ENCODE data around the gene PLD3.
A peak's percentile ranks its signal among the peaks of the same experiment; 100 is the strongest.

Gene PLD3

DNA sequence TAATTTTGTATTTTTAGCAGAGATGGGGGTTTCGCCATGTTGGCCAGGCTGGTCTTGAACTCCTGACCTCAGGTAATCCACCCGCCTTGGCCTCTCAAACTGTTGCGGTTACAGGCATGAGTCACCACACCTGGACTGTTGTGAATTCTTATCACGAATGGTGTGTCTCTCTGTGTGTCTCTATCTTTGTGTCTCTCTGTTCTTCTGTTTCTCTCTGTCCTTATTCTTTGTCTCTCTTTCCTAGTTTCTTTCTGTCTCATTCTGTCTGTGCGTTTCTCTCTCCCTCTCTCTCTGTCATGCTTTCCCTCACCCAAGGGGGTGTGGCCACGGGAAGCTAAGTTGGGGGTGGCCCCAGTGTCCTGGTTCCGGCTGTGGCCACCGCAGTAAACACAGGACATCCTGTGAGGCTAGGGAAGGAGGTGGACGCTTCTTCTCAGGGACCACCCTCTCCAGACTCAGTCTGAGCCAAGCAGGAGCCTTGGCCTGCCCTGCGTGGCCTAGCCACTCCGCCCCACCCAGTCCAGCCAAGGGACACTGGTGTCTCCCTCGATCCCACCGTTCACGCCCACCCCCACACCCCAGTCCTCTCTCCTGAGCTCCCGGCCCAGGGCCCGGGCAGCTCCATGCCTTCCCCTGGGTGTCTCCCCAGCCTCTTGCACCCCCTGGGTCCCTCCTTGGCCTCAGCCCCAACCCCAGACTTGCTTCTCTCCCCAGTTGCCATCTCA lies 68.6 kb downstream of the PLD3 start:
- DNase-seq = no peak

DNA sequence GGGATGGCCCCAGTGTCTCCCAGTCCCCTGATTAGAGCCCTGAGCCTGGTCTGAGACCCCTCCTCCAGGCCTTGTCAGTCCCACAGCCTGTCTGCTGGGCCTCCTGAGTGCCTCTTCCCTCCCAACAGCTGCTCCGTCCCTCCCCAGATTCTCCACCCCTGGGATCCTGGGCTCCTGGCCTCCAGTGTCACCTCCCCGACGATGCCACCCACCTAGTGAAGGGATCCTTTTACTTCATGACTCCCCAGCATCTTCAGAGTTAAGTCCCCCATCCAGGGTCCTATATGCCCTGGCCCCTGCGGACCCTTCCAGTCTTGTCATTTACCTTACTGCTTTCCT lies 69.1 kb downstream of the PLD3 start:
- DNase-seq = no peak

DNA sequence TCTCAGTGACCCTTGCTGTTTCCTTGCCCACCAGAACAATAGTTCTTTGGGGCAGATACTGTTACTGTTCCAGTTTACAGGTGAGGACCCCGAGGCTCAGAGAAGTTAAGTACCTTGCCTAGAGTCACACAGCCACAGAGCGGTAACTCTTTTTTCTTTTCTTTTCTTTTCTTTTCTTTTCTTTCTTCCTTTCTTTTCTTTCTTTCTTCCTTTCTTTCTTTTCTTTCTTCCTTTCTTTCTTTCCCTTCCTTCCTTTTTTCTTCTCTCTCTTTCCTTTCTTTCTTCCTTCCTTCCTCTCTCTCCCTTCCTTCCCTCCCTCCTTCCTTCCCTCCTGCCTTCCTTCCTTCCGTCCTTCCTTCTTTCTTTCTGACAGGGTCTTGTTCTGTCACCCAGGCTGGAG lies 69.5 kb downstream of the PLD3 start:
- DNase-seq = no peak

DNA sequence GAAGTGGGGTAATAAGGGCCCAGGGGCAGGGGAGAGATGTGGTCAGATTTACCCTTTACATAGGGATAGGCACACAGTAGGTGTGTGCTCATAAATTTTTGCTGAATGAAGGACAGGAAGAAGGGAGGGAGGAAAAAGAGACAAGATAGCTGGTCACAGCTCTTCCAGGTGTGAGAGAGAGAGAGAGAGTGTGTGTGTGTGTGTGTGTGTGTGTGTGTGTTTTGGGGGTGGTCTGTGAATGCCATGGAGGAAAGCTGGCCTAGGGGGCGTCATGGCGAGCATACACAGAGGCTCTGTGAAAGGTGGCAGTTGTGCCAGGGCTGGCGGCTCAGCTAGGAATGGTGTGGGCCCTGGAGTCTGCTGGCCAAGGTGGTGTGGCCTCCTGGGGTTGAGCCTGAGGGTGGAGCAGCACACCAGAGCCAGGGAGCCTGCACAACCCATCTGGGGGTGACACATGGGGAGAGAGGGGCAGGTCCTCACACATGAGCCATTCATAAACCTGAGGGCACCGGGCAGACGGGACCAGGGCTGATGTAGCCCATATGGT lies 70.6 kb downstream of the PLD3 start:
- DNase-seq = no peak

DNA sequence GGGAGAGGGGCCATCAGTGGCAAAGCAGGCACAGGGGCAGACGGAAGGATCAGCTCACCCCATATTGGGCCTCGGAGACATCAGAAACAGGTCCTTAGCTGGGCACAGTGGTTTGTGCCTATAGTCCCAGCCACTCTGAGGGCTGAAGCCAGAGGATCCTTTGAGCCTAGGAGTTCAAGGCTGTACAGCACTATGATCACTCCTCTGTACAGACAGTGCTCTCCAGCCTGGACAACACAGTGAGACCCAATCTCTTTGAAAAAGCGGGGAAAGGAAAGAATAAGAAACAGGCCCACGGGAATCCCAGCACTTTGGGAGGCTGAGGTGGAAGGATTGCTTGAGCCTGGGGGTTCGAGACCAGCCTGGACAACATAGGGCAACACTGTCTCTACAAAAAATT lies 71.3 kb downstream of the PLD3 start:
- DNase-seq = no peak

DNA sequence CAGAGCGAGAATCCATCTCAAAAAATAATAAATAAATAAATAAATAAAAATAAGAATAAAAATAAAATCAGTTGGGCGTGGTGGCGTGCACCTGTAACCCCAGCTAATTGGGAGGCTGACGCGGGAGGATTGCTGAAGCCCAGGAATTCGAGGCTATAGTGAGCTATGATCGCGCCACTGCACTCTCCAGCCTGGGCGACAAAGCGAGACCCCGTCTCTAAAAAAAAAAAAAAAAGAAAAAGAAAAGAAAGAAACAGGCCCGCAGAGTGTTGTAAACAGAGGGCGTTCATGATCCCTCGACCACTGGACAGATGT lies 71.9 kb downstream of the PLD3 start:
- DNase-seq = no peak

DNA sequence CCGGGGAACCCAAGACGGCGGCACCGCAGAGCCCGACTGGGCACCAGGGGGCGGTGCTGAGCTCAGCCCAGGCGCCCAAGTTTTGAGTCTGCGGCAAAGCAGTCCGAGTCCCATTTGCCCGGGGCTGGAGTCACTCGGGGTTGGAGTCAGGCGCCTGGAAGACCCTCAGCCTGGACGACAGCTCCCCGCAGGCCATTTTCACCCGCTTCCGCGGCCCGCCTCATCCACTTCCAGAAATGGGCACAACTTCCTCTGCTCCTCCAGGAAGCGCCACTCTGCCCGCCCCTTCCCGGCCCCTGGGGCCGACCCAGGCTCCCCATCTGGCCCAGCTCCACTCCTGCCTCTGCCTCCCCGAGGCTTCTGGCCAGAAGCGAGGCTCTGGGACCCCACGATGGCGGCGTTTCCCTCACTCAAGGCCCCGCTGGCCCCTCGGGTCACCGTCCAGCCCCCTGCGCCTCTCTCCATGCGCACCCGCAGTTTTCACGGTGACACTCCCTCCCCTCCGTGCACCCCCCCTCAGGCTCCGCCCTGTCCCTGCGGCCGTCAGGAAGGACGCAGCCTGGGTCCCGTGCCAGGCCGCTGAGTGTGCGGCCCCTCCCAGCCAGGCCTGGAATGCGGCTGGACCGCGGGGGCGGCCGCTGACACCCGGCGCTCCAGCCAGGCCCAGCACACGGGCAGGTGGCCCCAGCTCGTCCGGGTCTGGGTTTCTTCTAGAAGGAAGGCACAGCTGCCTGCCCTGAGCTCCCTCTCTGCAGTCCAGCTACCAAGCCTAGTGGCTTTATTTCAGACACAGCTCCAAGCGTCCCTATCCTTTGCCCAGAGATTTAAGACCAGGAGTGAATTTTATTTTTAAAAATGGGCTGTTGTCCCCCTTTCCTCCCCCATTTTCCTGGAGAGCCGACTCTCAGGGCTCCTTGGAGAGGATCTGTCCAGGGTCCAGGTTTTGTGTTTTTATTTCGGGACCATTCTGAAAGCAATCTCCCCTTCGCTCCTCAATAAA lies 72.6 kb downstream of the PLD3 start:
- DNase-seq = peak; percentile 60 to 85 (median 72)

DNA sequence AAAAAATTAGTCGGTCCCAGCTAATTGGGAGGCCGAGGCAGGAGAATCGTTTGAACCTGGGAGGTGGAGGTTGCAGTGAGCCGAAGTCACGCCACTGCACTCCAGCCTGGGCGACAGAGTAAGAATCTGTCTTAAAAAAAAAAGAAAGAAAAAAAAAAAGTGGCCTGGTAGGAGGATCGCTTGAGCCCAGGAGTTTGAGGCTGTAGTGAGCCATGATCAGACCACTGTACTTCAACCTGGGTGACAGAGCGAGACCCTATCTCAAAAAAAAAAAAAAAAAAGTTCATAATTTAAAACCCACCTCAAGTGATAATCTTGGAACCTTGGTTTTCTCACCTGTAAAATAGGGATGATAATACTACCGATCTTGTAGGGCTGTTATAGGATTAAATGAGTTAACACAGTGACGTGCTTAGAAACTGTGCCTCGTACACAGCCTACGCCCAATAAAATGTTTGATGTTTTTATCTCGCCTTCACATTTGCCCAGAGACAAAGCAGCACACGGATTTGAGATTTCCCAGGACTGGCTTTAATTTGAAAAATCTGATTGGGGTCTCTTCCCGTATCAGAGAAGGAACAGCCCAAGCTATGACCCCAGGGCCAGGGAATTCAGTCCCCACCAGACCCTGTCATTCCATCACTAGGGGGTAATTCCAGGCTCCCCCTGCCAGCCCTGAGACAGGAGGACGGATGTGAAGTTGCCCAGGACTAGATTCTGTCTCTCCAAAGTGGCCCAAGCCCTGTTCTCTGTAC lies 73.7 kb downstream of the PLD3 start:
- DNase-seq = peak in 2 of 6 experiments; percentile 27 to 38

DNA sequence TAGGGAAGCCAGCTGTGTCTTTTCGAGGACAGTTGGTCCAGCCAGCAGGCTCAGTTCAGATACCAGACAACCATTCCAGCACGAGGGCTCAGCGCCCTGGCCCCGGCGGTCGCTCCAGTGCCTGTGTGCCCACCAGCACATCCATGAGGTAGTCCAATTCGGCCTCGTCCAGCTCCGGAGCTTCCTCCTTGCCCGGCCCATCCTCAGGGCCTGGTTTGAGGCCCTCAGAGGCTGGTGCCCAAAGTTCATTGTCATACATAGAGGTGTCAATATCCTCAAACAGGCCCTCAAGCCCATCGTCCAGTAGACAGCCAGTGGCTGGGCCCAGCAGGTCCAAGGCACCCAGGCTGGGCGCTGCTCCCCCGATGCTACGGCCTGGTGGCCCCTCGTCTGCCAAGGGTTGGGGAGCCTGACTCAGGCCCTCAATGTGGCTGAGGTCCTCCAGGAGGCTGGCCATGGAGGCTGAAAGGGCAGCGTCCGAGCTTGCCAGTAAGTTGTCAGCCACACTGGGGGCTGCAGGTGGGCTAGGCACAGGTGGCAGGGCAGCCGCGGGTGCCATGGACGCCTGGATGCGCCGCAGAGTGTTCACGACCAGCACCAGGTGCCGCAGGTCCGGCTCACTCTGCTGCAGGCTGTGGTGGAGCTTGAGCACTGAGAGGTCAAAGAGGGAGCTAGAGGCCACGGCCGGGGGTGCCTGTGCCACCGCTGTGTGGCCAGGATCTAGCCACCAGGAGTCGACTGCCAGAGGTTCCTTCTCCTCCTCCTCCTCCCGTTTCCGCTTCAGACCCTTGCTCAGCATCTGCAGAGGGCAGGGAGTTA lies 74.5 kb downstream of the PLD3 start:
- DNase-seq = no peak

DNA sequence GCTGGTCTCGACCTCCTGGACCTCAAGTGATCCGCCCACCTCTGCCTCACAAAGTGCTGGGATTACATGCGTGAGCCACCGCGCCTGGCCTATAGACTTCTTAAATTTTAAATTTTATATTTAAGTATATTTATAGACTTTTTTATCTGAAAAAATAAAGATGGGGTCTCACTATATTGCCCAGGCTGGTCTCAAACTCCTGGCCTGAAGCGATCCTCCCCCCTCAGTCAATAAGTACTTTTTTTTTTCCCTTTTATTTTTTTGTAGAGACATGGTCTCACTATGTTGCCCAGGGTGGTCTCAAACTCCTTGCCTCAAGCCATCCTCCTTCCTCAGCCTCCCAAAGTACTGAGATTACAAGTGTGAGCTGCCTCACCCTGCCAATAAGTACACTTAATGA lies 75.4 kb downstream of the PLD3 start:
- no peak for DNase-seq

DNA sequence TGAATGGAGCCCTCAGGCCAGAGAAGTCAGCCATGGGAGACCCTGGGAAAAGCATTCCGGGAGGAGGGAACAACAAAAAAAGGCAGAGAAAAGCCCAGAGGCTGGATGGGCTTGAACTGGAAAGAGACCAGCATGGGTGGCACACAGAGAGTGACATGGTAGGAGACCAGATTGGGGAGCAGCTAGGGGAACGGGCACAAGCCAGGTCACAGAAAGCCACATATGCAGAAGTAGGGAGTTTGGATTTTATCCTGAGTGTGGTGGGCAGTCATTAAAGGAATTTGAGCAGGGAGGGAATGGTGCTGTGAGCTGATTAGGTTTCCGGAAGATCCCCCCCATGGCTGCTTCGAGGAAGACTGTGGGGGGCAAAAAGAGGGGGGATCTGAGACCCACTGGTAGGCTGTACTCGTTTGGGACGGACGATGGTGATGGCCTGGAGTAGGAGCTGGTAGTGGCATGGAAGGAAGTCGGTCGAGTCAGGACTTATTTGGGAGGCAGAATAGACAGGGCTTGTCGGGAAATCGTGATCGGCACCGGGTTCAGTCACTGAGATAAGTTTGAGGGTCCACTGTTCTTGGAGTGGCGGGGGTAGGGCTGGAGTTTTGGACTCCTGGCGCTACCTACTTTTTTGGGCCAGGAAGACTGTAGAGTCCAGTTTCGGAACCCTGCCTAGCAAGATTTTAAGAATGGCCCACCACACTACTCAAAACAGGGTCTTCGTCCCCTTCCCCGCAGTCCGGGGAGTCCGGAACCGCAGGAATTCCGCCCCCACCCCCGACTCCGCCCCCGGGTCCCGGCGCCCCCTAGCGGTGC lies 76.3 kb downstream of the PLD3 start:
- peak in 2 of 6 experiments; percentile 24 to 27 for DNase-seq

DNA sequence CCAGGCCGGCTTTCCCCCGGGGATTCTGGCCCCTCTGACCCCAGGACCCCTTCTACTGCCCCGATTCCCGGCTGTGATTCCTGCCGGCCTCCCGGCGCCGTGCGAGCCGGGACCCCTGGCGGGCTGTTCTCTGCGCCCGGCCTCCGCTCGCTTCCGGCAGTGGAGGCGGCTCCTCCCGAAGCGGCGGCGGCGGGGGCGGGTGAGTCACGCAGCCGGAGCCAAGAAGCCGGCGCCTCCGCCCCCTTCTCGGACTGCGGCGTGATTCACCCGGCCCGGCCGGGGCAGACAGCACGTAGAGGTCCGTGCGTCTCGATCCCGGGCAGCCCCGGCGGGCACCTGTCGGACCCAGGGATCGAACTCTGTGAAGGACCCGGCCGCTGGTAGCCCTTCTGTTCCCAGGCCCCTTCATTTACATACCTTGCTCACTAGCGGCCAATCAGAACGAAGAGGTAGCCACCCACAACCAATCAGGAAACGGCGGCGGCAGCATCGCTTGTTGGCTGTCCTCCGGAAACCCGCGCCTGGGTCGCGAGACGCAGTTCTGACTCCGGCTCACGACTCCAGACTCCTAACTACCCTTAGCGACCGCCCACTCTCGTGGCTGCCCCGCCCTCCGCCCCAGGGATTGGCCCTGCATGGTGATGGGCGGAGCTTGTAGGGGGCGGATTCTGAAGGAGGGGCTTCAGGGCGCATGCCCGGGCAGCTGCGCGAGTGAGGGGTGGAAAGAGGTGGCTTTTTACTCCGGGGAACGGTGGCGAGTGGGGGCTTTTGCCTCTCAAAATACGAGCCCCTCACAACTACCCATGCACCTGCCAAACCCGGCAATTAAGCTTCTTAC lies 77.2 kb downstream of the PLD3 start, which contains the start of gene SERTAD1:
TSS of gene SERTAD1 (minus strand) at position 543 of the 838 bp plus-strand sequence. CDS start 2,446 bp downstream, outside the sequence.
- DNase-seq = peak; percentile 99 to 100 (median 100)

Measured in stimulated activated naive CD4-positive, alpha-beta T cell (primary cell).